ENCODE data around the gene POMZP3.
"Not testable (repeated sequence)": the region's sequence is repeated elsewhere in the genome, so short reads cannot be mapped to it uniquely, and the experiment has no call there.

Gene POMZP3

GRCh38 chr7:76626989-76627642 is at the start of gene POMZP3:
POMZP3 (minus strand) TSS chr7:76627279; CDS start chr7:76626064, 1,215 bp downstream.
- DNase-seq = peak; percentile 22 to 23

DNA sequence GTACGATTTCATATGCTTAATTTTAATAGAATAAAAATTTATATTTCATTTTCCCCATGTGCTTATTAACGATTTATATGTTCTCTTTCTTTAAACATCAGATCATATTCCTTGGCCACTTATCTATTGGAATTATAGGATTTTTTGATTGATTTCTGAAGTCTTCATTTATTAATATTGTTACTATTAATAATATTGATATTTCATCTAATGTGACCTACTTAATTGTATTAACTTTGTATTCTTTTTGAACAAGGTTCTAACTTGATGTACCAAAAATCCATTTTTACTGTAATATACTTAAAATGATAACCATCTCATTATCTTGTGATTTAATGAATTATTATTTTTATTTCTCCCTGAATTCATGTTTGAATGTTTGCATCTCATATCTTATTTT is 48.7 kb upstream of the POMZP3 start:
- DNase-seq = not testable (repeated sequence)

- DNase-seq = not testable (repeated sequence)
Observed at GRCh38 chr7:76673346-76673745, 46.3 kb upstream of the POMZP3 start.

DNA sequence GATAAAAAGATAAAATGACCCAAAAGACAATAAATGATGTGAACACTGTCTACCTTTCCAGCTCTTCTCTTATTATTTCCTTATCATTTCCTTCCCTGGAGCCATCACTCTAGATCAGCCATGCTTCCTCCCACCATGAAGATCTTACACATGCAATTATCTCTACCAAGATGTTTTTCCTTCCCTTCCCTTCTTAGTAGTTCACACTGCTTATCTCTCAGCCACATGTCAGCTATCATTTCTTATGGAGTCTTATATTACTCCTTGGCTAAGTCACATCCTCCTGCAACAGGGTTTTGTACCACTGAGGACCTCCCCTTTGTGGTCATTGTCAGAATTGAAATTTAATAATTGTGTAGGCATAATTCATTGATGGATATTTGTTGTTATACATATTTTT is 32.1 kb upstream of the POMZP3 start:
- DNase-seq = not testable (repeated sequence)

GRCh38 chr7:76656425-76656824 is 29.3 kb upstream of the POMZP3 start:
- DNase-seq = not testable (repeated sequence)

GRCh38 chr7:76642620-76643019 is 15.5 kb upstream of the POMZP3 start:
- not testable (repeated sequence) for DNase-seq

DNA sequence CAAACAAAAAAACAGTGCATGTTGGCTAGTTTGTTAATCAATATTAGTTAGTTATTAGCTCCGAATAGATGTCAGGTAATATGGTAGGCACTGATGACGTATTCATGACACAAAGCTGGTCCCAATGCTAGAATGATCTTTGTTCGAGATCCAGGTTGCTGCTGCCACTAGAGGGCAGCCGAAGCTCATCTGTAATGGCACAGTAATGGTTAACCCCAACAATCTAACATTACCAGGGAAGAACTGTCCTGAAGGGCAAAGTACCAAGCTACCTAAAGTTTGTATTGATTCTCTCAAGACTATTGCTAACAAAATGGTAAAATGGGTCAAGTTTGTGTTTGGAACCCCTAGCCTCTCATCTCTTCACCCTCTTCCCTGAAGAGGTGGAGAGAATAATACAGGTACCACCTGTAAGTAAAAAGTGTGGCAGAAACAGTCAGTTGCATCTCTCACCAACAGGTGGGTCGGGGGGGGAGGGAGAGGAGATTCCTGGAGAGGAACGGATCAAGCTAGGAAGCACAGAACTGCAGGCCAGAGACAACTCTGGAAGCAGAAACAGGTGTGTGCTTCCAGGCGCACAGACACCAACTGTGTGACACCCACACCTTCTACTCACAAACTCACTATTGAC is 10.1 kb upstream of the POMZP3 start:
- DNase-seq = not testable (repeated sequence)

DNA sequence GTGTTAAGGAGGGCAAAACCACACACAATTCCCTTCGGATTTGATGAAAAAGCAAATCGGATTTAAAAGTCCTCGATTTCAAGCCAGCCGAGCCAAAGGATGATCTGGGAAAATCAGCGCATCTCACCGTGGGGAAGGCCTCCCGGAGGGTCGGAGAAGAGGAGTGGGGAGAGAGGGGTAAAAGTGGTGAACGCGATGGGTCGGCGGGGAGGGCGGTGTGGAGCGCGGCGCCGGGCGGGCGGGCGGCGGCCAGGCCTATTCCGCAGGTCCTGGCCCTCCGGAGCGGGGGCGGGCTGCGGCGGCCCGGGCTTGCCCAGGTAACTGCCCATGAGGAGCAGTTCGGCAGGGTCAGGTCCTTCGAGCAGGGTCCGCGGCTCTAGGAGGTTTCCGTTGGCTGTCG is 498 bp downstream of the POMZP3 start:
- DNase-seq = not testable (repeated sequence)

GRCh38 chr7:76619439-76620190 is 7.5 kb downstream of the POMZP3 start:
- DNase-seq = not testable (repeated sequence)

DNA sequence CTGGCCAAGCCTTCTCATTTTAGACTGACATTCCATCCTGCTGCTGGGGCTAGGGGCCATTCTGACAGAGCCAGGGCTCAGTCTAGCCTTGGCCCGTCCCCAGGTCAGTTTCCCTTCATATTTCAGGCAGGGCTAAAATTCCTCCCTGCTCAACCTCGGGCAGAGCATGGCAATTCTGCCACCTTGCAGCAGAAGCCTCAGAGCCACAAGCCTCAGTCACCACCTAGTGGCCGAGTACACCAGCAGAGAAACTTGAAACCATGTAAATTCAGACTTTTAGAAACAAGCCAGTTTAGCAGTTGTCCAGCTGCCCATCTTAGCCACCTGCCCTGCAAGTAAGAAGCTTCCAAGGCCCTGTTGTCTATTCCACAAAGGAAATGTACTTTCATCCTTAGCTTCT is 13.3 kb downstream of the POMZP3 start:
- DNase-seq = not testable (repeated sequence)

GRCh38 chr7:76612232-76612631 is 14.8 kb downstream of the POMZP3 start:
- not testable (repeated sequence) for DNase-seq

DNA sequence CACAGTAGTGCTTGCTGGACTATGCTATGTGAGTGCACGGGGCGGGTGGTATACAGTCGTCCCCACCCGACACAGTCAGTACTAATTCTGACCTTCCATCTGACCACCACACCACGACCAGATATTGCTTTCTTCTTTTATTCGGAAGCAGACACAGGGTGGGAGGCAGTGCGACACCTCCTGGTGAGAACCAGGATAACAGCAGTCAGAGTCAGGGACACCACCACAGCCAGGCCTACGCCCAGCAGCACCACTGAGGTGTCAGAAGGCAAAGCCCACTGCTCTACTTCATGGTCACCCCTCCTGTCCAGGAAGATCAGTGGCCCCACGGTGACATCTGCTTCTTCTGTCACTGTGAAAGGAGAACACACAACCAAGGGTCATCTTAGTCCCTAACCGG is 17.2 kb downstream of the POMZP3 start:
- DNase-seq = not testable (repeated sequence)

- not testable (repeated sequence) for DNase-seq
Observed at GRCh38 chr7:76608469-76608868, 18.6 kb downstream of the POMZP3 start.

- peak; percentile 37 to 42 for DNase-seq
Observed at GRCh38 chr7:76606027-76606426, 21.1 kb downstream of the POMZP3 start.

DNA sequence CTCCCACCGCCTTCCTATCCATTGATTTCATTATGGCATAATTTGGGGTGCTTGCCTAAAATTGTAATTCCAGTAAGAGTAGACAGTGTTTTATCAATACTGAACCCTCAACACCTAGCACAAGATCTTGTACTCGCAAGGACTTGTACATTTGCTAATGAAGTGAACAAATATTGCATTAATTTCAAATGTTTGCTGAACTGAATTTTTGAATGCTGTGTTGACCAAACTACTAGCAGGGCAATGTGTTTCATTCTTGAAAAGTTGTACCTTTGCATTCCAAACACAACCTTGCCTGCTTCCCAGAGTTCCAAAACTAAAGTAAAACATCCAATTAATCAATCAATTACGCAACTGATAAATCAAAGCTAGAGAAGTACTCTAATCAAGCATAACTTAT is 26.4 kb downstream of the POMZP3 start:
- not testable (repeated sequence) for DNase-seq

DNA sequence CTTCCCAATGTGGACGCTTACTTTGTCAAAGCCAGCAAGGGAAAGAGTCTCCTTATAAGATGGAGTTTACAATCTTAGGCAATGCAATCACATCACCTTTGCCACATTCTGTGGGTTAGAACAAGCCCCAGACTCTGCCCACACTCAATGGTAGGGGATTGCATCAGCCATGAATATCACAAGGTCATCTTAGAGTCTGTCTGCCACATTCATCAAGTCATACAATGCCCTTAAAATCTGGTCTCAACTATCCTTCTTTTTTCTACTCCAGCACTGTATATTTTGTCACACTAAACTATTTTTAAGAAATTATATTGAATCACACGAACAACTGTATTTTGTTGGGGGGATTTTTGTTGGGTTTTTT is 27.0 kb downstream of the POMZP3 start:
- not testable (repeated sequence) for DNase-seq

GRCh38 chr7:76598590-76599264 is 28.4 kb downstream of the POMZP3 start:
- not testable (repeated sequence) for DNase-seq

DNA sequence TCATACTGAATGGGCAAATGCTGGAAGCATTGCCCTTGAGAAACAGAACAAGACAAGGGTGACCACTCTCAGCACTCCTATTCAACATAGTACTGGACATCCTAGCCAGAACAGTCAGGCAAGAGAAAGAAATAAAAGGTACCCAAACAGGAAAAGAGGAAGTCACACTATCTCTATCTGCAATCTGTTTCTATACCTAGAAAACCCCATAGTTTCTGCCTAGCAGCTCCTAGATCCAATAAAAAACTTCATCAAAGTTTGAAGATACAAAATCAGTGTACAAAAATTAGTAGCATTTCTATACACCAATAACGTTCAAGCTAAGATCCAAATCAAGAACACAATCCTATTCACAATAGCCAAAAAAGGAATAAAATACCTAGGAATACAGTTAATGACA is 29.8 kb downstream of the POMZP3 start:
- DNase-seq = not testable (repeated sequence)

- DNase-seq = not testable (repeated sequence)
Observed at GRCh38 chr7:76592694-76593093, 34.4 kb downstream of the POMZP3 start.

DNA sequence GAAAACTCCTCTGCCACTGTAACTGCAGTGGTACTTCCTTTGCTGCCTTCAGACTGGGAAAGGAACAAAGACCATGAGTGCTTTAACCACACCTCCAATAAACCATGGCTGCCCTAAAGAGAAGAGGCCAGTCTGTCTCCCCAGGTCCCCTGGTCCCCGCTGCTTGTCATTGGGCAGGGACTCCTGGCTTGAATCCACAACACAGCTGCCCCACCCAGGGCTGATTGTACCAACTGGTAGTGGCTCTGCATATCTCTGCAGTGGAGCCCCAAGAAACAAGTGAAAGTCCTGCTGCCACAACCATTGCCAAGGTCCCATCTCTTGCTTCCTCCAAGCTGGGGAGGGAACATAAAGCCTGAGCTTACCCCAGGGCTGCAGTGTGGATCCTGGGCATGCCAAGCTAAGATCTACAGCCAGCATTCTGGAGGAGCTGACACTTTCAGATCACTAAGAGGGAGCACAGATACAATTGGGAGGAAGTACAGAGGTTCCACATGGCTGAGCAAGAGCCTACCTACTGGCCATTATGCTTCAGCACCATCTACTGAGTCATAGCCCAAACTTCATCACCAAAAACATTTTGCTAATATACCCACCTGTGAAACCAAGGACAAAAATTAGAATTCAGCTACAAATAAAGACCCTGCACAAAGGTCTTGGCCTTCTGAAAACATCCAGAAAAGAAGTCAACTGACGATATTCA is 35.3 kb downstream of the POMZP3 start:
- not testable (repeated sequence) for DNase-seq

DNA sequence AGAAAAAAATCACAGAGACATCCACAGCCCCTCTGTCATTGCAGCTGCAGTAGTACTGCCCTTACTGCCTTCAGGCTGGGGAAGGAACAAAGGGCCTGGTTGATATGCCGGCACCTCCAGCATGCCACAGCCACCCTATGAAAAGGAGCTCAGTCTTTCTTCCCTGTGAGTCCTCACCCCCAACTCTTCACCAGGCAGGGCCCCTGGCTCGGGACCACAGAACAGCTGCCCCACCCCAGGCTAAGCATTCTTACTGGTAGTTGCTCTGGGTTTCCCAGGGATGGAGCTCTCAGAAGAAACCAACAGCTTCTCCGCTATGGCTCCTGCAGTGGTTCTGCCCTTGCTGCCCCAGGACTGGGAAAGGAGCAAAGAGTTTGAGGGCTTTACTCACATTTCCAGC is 36.0 kb downstream of the POMZP3 start:
- DNase-seq = not testable (repeated sequence)

- DNase-seq = not testable (repeated sequence)
Observed at GRCh38 chr7:76588586-76588985, 38.5 kb downstream of the POMZP3 start.

All from activated CD4-positive, alpha-beta T cell treated with anti-CD3 and anti-CD28 coated beads, Interleukin-2, amount 50 U/mL, for 4 hours (primary cell).